H9 (cell line): ENCODE results near the gene LARP4B. TPM values are rescaled to one million over a fixed set of nuclear protein-coding genes. Genes with fewer than 3 reads are reported as not detected.

Experiments used
- DNase-seq: peaks from one replicate; pipeline ENCODE4 v3.0.0-alpha.2; 2017
- H2AFZ ChIP-seq: one replicate; pipeline ENCODE4 v1.6.1; 2013; ENCODE audit warnings: mild to moderate bottlenecking, low read length, control low read depth, moderate library complexity
- H2AK5ac ChIP-seq: 2 replicates; pipeline ENCODE4 v1.6.1; 2013; ENCODE audit warnings: low read length, control low read depth, mixed read lengths; ENCODE audit not compliant: insufficient read length
- H2BK120ac ChIP-seq: one replicate; pipeline ENCODE4 v1.6.1; 2013; ENCODE audit warnings: low read depth, mild to moderate bottlenecking, low read length, control low read depth, inconsistent platforms; ENCODE audit not compliant: poor library complexity, severe bottlenecking
- H2BK12ac ChIP-seq: 2 replicates; pipeline ENCODE4 v1.6.1; 2013; ENCODE audit warnings: low read length, control low read depth, mixed read lengths, low read depth; ENCODE audit not compliant: insufficient read length
- H2BK15ac ChIP-seq: 2 replicates; pipeline ENCODE4 v1.6.1; 2013; ENCODE audit warnings: low read depth, low read length, control low read depth
- H2BK20ac ChIP-seq: one replicate; pipeline ENCODE4 v1.6.1; 2013; ENCODE audit warnings: low read depth, mild to moderate bottlenecking, low read length, control low read depth, inconsistent platforms; ENCODE audit not compliant: poor library complexity, severe bottlenecking
- H2BK5ac ChIP-seq: 2 replicates; pipeline ENCODE4 v1.6.1; 2013; ENCODE audit warnings: low read length, control low read depth, mixed read lengths; ENCODE audit not compliant: insufficient read length
- H3K14ac ChIP-seq: 2 replicates; pipeline ENCODE4 v1.6.1; 2013; ENCODE audit warnings: low read length, control low read depth; ENCODE audit not compliant: insufficient read depth
- H3K18ac ChIP-seq: 2 replicates; pipeline ENCODE4 v1.6.1; 2013; ENCODE audit warnings: low read depth, mild to moderate bottlenecking, mixed read lengths, low read length, control low read depth; ENCODE audit not compliant: insufficient read length
- H3K23ac ChIP-seq: 2 replicates; pipeline ENCODE4 v1.6.1; 2013; ENCODE audit warnings: low read length, control low read depth, mixed read lengths, low read depth; ENCODE audit not compliant: insufficient read length
- H3K23me2 ChIP-seq: 2 replicates; pipeline ENCODE4 v1.6.1; 2013; ENCODE audit warnings: low read depth, mild to moderate bottlenecking, mixed read lengths, low read length, control low read depth; ENCODE audit not compliant: insufficient read length, poor library complexity, severe bottlenecking
- H3K27ac ChIP-seq: 2 replicates; pipeline ENCODE4 v1.5.1; 2013; ENCODE audit warnings: low read length, control low read depth, mixed read lengths, low read depth; ENCODE audit not compliant: insufficient read length
- H3K27me3 ChIP-seq: 2 replicates; pipeline ENCODE4 v1.6.1; 2013; ENCODE audit warnings: low read length, control low read depth, inconsistent platforms; ENCODE audit not compliant: insufficient read depth
- H3K4ac ChIP-seq: 2 replicates; pipeline ENCODE4 v1.6.1; 2013; ENCODE audit warnings: low read depth, mild to moderate bottlenecking, control low read depth, inconsistent platforms, low read length, moderate library complexity
- H3K4me1 ChIP-seq: 2 replicates; pipeline ENCODE4 v1.6.1; 2013; ENCODE audit warnings: low read length, control low read depth, inconsistent platforms; ENCODE audit not compliant: insufficient read depth
- H3K4me2 ChIP-seq: 2 replicates; pipeline ENCODE4 v1.6.1; 2013; ENCODE audit warnings: low read length, control low read depth, mixed read lengths; ENCODE audit not compliant: insufficient read length, insufficient read depth
- H3K56ac ChIP-seq: 2 replicates; pipeline ENCODE4 v1.6.1; 2013; ENCODE audit warnings: low read depth, mild to moderate bottlenecking, mixed read lengths, low read length, control low read depth; ENCODE audit not compliant: insufficient read length
- H3K79me1 ChIP-seq: 2 replicates; pipeline ENCODE4 v1.6.1; 2013; ENCODE audit warnings: low read depth, mild to moderate bottlenecking, moderate library complexity, low read length, control low read depth, inconsistent platforms; ENCODE audit not compliant: insufficient read depth, poor library complexity, severe bottlenecking
- H3K79me2 ChIP-seq: 2 replicates; pipeline ENCODE4 v1.6.1; 2013; ENCODE audit warnings: low read length, control low read depth, inconsistent platforms; ENCODE audit not compliant: insufficient read depth
- H3K9ac ChIP-seq: 2 replicates; pipeline ENCODE4 v1.6.1; 2013; ENCODE audit warnings: low read length, control low read depth, mixed read lengths; ENCODE audit not compliant: insufficient read length; ENCODE audit errors: extremely low read depth
- H3K9me3 ChIP-seq: one replicate; pipeline ENCODE4 v1.6.1; 2013; ENCODE audit warnings: low read depth, low read length, inconsistent platforms; ENCODE audit not compliant: control insufficient read depth
- H3T11ph ChIP-seq: one replicate; pipeline ENCODE4 v1.6.1; 2013; ENCODE audit warnings: mild to moderate bottlenecking, low read length, control low read depth, inconsistent platforms
- H4K20me1 ChIP-seq: one replicate; pipeline ENCODE4 v1.6.1; 2013; ENCODE audit not compliant: control insufficient read depth, insufficient read length, insufficient read depth
- H4K5ac ChIP-seq: 2 replicates; pipeline ENCODE4 v1.6.1; 2013; ENCODE audit warnings: low read depth, mild to moderate bottlenecking, mixed read lengths, low read length, control low read depth; ENCODE audit not compliant: insufficient read length
- H4K8ac ChIP-seq: replicated peaks from 2 replicates; pipeline ENCODE4 v1.6.1; 2013; ENCODE audit warnings: low read length, control low read depth, mixed read lengths, low read depth; ENCODE audit not compliant: insufficient read length
- H4K91ac ChIP-seq: 2 replicates; pipeline ENCODE4 v1.6.1; 2013; ENCODE audit warnings: low read depth, mild to moderate bottlenecking, moderate library complexity, mixed read lengths, low read length, control low read depth; ENCODE audit not compliant: insufficient read length
- H3K27ac Mint-ChIP-seq, 3 experiments: 2 replicates in 2 of 3; 3 replicates in 1 of 3; pipeline ENCODE4 v1.8.0; 2020 to 2021; ENCODE audit warnings: mixed read lengths in 3 of 3, mild to moderate bottlenecking in 1 of 3, moderate library complexity in 1 of 3
- H3K27me3 Mint-ChIP-seq: 2 replicates; pipeline ENCODE4 v1.8.0; 2021; ENCODE audit warnings: low read depth, mild to moderate bottlenecking, moderate library complexity, mixed read lengths
- H3K36me3 Mint-ChIP-seq, 3 experiments: 2 replicates in 2 of 3; 3 replicates in 1 of 3; pipeline ENCODE4 v1.8.0; 2020 to 2021; ENCODE audit warnings: low read depth in 3 of 3, mixed read lengths in 3 of 3; ENCODE audit not compliant: insufficient read depth in 1 of 3
- H3K4me1 Mint-ChIP-seq, 2 experiments: 2 replicates each; pipeline ENCODE4 v1.8.0; 2020; ENCODE audit warnings: mixed read lengths in 2 of 2
- H3K4me3 Mint-ChIP-seq, 2 experiments: 2 replicates in 1 of 2; 3 replicates in 1 of 2; pipeline ENCODE4 v1.8.0; 2020 to 2021; ENCODE audit warnings: mild to moderate bottlenecking in 2 of 2, mixed read lengths in 2 of 2, moderate library complexity in 1 of 2
- H3K9me3 Mint-ChIP-seq, 2 experiments: 2 replicates in 1 of 2; 3 replicates in 1 of 2; pipeline ENCODE4 v1.8.0; 2020; ENCODE audit warnings: mild to moderate bottlenecking in 2 of 2, mixed read lengths in 2 of 2, moderate library complexity in 1 of 2
- WGBS: extraction: QIAGEN DNeasy Blood & Tissue Kit; methylation state at CpG from one replicate; pipeline ENCODE4 v1.1.7; 2013; ENCODE audit warnings: missing lambda C conversion rate, low lambda C conversion rate, mixed read lengths; ENCODE audit not compliant: insufficient read length; ENCODE audit errors: extremely low coverage; 5-methylcytosine and 5-hydroxymethylcytosine counted together
- total RNA-seq: library from RNA; stranded (reverse); gene quantifications from 2 replicates; pipeline ENCODE4 v1.2.1, GENCODE V29; 2021
- TF ChIP-seq, protein P1 (sequence below): fragments of 200-600 bp; sonication (generic); conservative IDR thresholded peaks from 3 replicates; pipeline ENCODE4 v1.8.0; 2021; ENCODE audit warnings: antibody characterized with exemption, mild to moderate bottlenecking

Gene LARP4B
- total RNA-seq, 1 experiment from 2014 or later = 88.9 TPM

- peaks cover 8% of the 10 kb centered on the region for H3K23me2 ChIP-seq
- H3K79me2 ChIP-seq = peaks cover 47% of the 10 kb centered on the region
Measured at GRCh38 chr10:930625-931325, 730 bp downstream of the LARP4B start.

More at GRCh38 chr10:930625-931325, 730 bp downstream of the LARP4B start:
- H3K79me1 ChIP-seq = no peaks in the 10 kb centered on the region
- peak; percentile 56 for DNase-seq
- Mint-ChIP-seq H3K27ac (peak overlapping the region; percentile 87 to 93 (median 92)), H3K27me3 (no peaks in the 10 kb centered on the region), H3K4me3 (peak overlapping the region; percentile 85 to 92), H3K9me3 (no peaks in the 10 kb centered on the region; a peak in 1 of 5 replicates), H3K36me3 (peaks cover 0 to 6% (median 5%) of the 10 kb centered on the region in 3 experiments; a peak in 4 of 7 replicates), H3K4me1 (peaks cover 35 to 43% of the 10 kb centered on the region in 2 experiments)
- peak overlapping the region; percentile 97 for H3K9ac ChIP-seq
- no peak overlapping the region for H3K56ac ChIP-seq
- H4K5ac ChIP-seq = no peak overlapping the region
- no peak overlapping the region for H2BK5ac ChIP-seq
- H4K20me1 ChIP-seq = no peaks in the 10 kb centered on the region
- H2BK20ac ChIP-seq = no peak overlapping the region
- no peak overlapping the region for H2AFZ ChIP-seq
- no peak overlapping the region for H3K4ac ChIP-seq
- no peak overlapping the region for H4K91ac ChIP-seq
- peak overlapping the region; percentile 57 for H3K27ac ChIP-seq
- H2BK120ac ChIP-seq = peak overlapping the region; percentile 6
- no peak overlapping the region for H3T11ph ChIP-seq
- H3K4me1 ChIP-seq = no peaks in the 10 kb centered on the region; the same call in 1 of the 2 replicates
- H2BK12ac ChIP-seq = no peak overlapping the region
- no peak overlapping the region for H3K18ac ChIP-seq
- H3K27me3 ChIP-seq = no peaks in the 10 kb centered on the region
- H3K14ac ChIP-seq = peak overlapping the region; percentile 37
- TF ChIP-seq, protein P1, sequence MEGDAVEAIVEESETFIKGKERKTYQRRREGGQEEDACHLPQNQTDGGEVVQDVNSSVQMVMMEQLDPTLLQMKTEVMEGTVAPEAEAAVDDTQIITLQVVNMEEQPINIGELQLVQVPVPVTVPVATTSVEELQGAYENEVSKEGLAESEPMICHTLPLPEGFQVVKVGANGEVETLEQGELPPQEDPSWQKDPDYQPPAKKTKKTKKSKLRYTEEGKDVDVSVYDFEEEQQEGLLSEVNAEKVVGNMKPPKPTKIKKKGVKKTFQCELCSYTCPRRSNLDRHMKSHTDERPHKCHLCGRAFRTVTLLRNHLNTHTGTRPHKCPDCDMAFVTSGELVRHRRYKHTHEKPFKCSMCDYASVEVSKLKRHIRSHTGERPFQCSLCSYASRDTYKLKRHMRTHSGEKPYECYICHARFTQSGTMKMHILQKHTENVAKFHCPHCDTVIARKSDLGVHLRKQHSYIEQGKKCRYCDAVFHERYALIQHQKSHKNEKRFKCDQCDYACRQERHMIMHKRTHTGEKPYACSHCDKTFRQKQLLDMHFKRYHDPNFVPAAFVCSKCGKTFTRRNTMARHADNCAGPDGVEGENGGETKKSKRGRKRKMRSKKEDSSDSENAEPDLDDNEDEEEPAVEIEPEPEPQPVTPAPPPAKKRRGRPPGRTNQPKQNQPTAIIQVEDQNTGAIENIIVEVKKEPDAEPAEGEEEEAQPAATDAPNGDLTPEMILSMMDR = no peak
- H4K8ac ChIP-seq = no peak overlapping the region
- peak overlapping the region; percentile 99 for H3K4me2 ChIP-seq
- no peak overlapping the region for H2AK5ac ChIP-seq
- no peaks in the 10 kb centered on the region for H3K9me3 ChIP-seq
- H3K23ac ChIP-seq = no peak overlapping the region
- H2BK15ac ChIP-seq = no peak overlapping the region; the same call in 1 of the 2 replicates
- no CpG with 5 or more reads among the region's 63 CpGs for WGBS
